GM21360 (cell line): ENCODE data around the gene CUBN.

Source experiments
- ATAC-seq: cut with Tn5 transposase; IDR thresholded peaks from one replicate; pipeline ENCODE4 v1.9.1; 2021; ENCODE audit warnings: mild to moderate bottlenecking, moderate library complexity; ENCODE audit not compliant: unreplicated experiment

CUBN gene

DNA sequence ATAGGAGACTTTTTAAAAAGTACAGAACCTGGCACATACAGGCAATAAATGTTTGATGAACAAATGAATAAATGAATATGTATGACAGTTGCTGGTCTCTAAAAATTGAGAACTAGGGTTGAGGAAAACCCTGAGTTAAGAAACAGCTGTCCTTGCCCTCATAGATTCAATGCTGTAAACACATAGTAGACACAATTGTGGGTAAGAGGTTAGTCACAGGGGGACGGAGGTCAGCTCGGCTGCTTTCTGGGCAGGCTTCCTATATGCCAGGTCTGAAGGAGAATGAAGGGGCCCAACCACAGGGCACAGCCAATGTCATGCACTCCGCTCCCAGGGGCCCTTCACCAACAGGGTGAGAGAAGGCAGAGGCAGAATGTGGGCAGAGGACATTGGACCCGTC is 169.1 kb downstream of the CUBN start:
- ATAC-seq: no peak

- no peak for ATAC-seq
These were observed 172.6 kb downstream of the CUBN start for GRCh38 chr10:16957038-16957437.

DNA sequence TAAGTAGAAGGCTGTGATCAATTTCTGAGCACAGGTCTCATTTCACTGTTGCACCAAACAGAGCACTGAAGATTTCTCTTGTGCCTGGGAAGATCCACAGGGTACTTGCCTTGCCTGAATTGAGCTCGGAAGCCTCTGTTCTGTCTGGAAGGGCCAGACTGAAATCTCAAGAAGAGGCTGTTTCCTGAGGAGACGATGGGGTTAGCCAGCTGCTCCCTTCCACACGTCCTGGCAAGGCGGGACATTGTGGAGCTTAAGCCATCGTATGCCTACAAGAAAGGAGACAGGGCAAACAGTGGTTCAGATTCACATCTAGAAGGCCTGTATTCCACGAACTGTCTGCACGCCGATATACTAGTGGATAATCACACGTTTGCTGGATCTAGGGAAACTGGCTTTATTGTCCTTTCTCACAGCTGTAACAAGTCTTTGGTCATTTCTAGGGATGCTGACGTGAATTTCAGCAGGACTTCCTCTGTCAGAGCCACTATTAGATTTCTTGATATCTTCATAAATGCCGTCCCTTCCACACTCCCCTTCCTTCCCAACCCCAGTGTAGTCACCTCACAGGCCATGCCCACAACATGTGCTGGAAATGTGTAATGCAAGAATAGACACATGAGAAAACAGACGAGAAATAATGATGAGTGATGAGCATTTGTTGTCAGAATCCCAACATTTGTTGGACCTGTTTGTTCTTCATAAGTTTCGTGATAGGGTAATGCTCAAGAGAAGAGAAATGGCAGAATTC is 175.2 kb downstream of the CUBN start:
- no peak for ATAC-seq

GRCh38 chr10:16953270-16953669 is 176.3 kb downstream of the CUBN start:
- no peak for ATAC-seq

GRCh38 chr10:16952610-16953009 is 177.0 kb downstream of the CUBN start:
- ATAC-seq: no peak

- no peak for ATAC-seq
These were observed 177.5 kb downstream of the CUBN start for GRCh38 chr10:16952080-16952479.

- ATAC-seq: no peak
These were observed 178.7 kb downstream of the CUBN start for GRCh38 chr10:16950656-16951601.

GRCh38 chr10:16949816-16950215 is 179.8 kb downstream of the CUBN start:
- no peak for ATAC-seq

DNA sequence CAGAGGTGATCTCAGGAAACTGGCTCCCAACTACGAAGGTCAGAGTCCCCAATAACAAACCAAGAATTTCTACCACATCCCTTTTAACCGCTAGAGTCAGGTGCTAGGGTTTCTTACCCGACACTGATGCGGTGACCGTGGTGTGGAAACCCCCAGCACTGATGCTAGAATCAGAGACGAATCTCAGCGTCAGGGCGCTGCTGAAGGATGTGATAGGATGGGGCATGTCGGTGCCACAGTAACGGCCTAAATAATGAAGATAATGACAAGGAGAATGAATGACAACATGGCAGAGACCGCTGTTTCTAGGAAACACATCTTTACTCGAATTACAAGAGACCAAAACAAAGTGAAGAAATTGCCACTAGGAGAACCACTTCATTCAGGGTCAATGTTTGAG is 181.2 kb downstream of the CUBN start:
- no peak for ATAC-seq

DNA sequence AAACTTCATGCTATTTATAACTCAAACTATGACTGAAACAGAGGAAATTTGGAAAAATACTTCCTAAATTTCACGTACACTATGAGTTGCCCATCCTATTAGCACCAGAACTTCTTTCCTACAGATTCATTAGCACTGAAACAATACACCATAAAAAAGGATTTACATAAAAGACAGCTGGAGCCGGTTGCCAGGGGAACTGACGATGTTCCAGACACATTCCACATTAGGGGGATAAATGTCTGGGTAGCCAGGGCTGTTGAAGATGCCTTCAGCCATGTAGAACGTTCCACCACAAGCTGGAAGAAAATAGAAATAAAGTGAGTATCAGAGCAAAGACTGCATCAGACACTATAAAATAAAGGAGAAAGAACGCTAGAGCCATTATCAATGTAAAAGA is 182.5 kb downstream of the CUBN start:
- no peak for ATAC-seq

DNA sequence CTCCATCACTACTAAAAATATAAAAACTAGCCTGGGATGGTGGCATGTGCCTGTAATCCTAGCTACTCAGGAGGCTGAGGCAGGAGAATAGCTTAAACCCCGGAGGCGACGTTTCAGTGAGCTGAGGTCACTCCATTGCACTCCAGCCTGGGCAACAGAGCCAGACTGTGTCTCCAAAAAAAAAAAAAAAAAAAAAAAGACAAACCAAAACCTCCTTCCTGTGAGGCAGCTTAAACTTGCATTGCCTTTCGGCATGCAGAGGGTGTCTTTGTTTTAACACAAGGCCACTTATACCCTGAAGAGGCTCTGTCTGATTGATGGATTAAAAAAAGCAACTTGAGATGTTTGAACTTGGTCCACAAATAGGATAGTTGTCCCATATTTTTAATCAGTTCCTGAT is 184.0 kb downstream of the CUBN start:
- ATAC-seq: no peak

- no peak for ATAC-seq
These were observed 184.6 kb downstream of the CUBN start for GRCh38 chr10:16944986-16945385.

- ATAC-seq: no peak
These were observed 185.2 kb downstream of the CUBN start for GRCh38 chr10:16944402-16944801.

DNA sequence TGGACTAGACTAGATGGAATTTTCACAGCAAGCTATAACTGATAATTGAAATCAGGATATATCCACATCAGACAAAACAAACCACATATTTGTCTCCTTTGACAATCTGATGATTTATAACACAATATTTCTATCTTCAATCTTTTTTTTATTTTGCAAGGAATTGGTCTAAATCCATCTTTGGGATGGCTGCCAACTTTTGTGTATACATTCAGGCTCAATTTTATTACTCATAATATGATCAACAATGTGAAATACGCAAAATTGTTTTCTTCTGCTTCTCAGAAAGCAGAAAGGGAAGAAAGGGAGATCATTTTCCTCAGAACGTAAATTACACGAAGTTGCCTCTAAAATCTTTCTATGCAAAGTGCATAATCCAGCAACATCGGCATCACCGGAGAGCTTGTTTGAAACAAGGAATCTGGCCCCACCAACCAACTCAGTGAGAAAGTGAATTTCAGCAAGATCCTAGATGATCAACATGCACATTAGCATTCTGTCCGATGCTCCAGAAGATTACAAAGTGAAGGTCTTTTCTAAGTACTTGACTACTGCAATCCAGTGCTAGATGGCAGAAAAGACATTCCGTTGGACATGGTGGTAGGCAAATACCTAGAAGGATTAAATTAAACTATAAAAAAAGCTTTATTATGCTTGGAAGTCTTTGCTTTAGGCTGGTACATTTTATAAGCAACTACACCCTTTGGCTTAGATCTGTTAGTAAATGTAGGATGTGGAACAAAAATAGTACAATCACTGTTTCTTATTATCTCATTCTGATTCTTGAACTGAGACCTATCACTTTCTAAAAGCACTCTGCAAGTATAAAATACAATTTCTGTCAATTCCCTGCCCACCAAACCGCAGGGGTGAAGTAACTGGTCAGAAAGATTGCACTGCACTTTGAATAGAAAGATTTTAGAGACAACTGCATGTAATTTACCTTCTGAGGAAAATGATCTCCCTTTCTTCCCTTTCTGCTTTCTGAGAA is 186.0 kb downstream of the CUBN start:
- ATAC-seq: no peak

DNA sequence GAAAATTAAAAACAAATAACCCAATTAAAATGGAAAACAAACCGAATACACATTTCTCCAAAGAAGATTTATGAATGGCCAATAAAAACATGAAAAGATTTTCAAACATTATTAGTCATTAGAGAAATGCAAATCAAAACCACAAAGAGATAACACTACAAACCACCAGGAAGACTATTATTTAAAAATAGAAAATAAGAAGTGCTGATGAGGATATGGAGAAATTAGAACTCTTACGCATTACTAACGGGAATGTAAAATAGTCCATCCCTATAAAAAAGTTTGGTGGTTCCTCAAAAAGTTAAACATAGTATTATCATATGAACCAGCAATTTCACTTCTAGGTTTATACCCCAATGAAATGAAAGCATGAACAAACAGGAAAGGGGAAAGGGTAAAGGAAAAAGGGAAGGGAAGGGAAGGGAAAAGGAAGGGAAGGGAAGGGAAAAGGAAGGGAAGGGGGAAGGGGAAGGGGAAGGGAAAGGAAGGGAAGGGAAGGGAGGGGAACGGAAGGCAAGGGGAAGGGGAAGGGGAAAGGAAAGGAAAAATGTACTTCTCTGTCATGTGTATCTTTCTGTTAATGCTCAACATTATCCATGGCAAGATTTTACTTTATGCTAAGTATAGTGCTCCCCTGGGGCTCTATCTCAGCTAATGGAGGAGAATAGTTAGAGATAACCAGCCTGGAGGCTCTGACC is 187.1 kb downstream of the CUBN start:
- ATAC-seq: no peak

DNA sequence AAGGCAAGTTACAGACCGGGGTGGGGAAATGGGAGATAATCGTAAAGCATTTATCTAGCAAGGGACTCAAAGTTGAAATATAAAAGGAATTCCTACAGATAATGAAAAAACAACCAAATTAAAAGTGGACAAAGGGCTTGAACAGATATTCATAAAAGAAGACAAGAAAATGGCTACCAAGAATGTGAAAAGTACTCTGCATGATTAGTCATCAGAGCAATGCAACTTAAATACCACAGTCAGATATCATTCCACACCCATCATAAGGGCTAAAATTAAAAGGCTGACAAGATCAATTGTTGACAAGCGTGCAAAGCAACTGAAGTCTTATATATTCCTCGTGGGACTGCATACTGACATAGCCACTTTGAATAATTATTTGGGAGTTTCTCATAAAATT is 187.7 kb downstream of the CUBN start:
- ATAC-seq: no peak

DNA sequence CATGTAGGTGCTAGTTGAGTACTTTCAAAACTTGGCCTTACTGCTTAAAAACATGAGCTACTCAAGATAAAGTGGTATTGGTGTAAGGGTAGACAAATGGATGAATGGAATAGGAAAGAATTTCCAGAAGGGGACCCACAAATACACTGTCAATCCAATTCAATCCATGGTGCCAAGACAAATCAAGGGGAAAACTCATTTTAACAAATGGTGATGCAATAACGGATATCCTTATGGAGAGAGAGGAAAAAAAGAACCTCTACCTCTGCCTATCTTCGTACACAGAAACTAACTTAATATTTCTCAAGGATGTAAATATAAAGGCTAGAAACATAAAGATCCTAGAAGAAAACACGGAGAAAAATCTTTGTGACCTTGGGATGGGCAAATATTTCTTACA is 188.5 kb downstream of the CUBN start:
- no peak for ATAC-seq

DNA sequence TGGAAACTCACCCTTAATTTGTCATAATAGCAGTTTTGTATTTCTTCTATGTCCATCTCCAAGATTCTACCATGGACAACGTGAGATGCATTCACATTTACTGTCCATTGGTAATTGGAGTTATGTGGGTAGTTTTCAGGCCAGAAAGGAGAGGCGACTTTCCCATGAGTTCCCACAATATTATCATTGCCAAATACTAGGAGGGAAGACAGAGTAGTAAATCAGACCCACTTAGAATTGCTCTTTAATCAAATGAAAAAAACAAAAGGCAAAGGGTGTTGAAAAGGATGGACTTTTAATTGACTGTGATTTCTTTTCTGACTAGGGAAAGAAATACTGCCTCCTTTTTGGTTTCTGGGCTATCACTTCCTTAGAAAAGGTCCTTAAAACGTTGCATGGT is 190.7 kb downstream of the CUBN start:
- ATAC-seq: no peak

- no peak for ATAC-seq
These were observed 195.2 kb downstream of the CUBN start for GRCh38 chr10:16934461-16934860.

- no peak for ATAC-seq
These were observed 195.8 kb downstream of the CUBN start for GRCh38 chr10:16933783-16934182.
